HG03175 (cell line): ENCODE measurements around the gene TANC1.
"Not testable (repeated sequence)": the region's sequence is repeated elsewhere in the genome, so short reads cannot be mapped to it uniquely, and the experiment has no call there.

Source experiments
- ATAC-seq: cut with Tn5 transposase; IDR thresholded peaks from one replicate; pipeline ENCODE4 v1.9.1; 2021; ENCODE audit warnings: mild to moderate bottlenecking, moderate library complexity; ENCODE audit not compliant: unreplicated experiment

Gene TANC1

GRCh38 chr2:159134979-159135378 is 166.5 kb downstream of the TANC1 start:
- no peak for ATAC-seq

- no peak for ATAC-seq
These were observed 168.0 kb downstream of the TANC1 start for GRCh38 chr2:159136391-159136790.

GRCh38 chr2:159137511-159138241 is 169.2 kb downstream of the TANC1 start:
- no peak for ATAC-seq

GRCh38 chr2:159138642-159139182 is 170.3 kb downstream of the TANC1 start:
- ATAC-seq, result no peak

- ATAC-seq, result no peak
These were observed 170.9 kb downstream of the TANC1 start for GRCh38 chr2:159139216-159139933.

GRCh38 chr2:159140070-159140769 is 171.8 kb downstream of the TANC1 start:
- no peak for ATAC-seq

GRCh38 chr2:159140821-159141220 is 172.4 kb downstream of the TANC1 start:
- ATAC-seq, result not testable (repeated sequence)

GRCh38 chr2:159144776-159145614 is 176.6 kb downstream of the TANC1 start:
- ATAC-seq, result peak; percentile 93

- no peak for ATAC-seq
These were observed 177.4 kb downstream of the TANC1 start for GRCh38 chr2:159145745-159146354.

GRCh38 chr2:159146996-159147666 is 178.7 kb downstream of the TANC1 start:
- no peak for ATAC-seq

GRCh38 chr2:159147690-159148089 is 179.2 kb downstream of the TANC1 start:
- ATAC-seq, result no peak

- no peak for ATAC-seq
These were observed 180.5 kb downstream of the TANC1 start for GRCh38 chr2:159148901-159149300.

GRCh38 chr2:159149747-159150146 is 181.3 kb downstream of the TANC1 start:
- ATAC-seq, result no peak

GRCh38 chr2:159150280-159150746 is 181.9 kb downstream of the TANC1 start:
- ATAC-seq, result no peak

GRCh38 chr2:159151198-159152127 is 183.0 kb downstream of the TANC1 start:
- ATAC-seq, result no peak

- no peak for ATAC-seq
These were observed 183.8 kb downstream of the TANC1 start for GRCh38 chr2:159152128-159152778.

GRCh38 chr2:159153063-159153462 is 184.6 kb downstream of the TANC1 start:
- ATAC-seq, result no peak

- no peak for ATAC-seq
These were observed 185.0 kb downstream of the TANC1 start for GRCh38 chr2:159153463-159153862.
